Suprapubic skin (tissue), 4 donors: ENCODE measurements around the gene ZNF608. TPM values are rescaled to one million over a fixed set of nuclear protein-coding genes. Genes with fewer than 3 reads are reported as not detected.
A peak's percentile ranks its signal among the peaks of the same experiment; 100 is the strongest.

Source experiments
- DNase-seq, 2 donors: peaks; one replicate each; pipeline ENCODE4 v3.0.0-alpha.2; 2019; ENCODE audit warnings: low spot score in 2 of 2
- H3K27ac ChIP-seq: fragments of 200-600 bp; sonication (generic); one replicate; pipeline ENCODE4 v1.5.1; 2019
- H3K27me3 ChIP-seq: fragments of 200-600 bp; sonication (generic); one replicate; pipeline ENCODE4 v1.5.1; 2019
- H3K36me3 ChIP-seq: fragments of 200-600 bp; sonication (generic); one replicate; pipeline ENCODE4 v1.5.1; 2019
- H3K4me1 ChIP-seq: fragments of 200-600 bp; sonication (generic); one replicate; pipeline ENCODE4 v1.5.1; 2019
- H3K4me3 ChIP-seq: fragments of 200-600 bp; sonication (generic); one replicate; pipeline ENCODE4 v1.5.1; 2019; ENCODE audit warnings: mild to moderate bottlenecking
- H3K9me3 ChIP-seq: fragments of 200-600 bp; sonication (generic); one replicate; pipeline ENCODE4 v1.5.1; 2019
- EP300 ChIP-seq: sonication (generic); formaldehyde crosslinking; IDR thresholded peaks from one replicate; pipeline ENCODE4 v1.6.1; 2017; ENCODE audit warnings: antibody characterized with exemption
- POLR2A ChIP-seq, 2 donors: fragments of 450-650 bp; IDR thresholded peaks; one replicate each; pipeline ENCODE4 v1.6.1; 2017; ENCODE audit warnings: antibody characterized with exemption in 2 of 2, mild to moderate bottlenecking in 2 of 2, moderate library complexity in 2 of 2
- POLR2AphosphoS5 ChIP-seq, 3 donors: sonication (generic); formaldehyde crosslinking; IDR thresholded peaks; one replicate each; pipeline ENCODE4 v1.6.1; 2017; ENCODE audit warnings: antibody characterized with exemption in 3 of 3
- WGBS: methylation state at CpG from one replicate; pipeline ENCODE4 v1.1.5; 2018; 5-methylcytosine and 5-hydroxymethylcytosine counted together
- total RNA-seq, 4 donors: library from RNA; depleted of rRNA; stranded (reverse); fragments of >200 nt; gene quantifications; one replicate each; pipeline ENCODE4 v1.1.0, GENCODE V29; 2016
- TF ChIP-seq, protein P1 (sequence below), 2 donors: fragments of 200-600 bp in 1 of 2; fragments of 450-650 bp in 1 of 2; sonication (generic) in 1 of 2; IDR thresholded peaks; one replicate each; pipeline ENCODE4 v1.5.1; 2016 to 2019; ENCODE audit warnings: antibody characterized with exemption in 2 of 2, mild to moderate bottlenecking in 1 of 2, moderate library complexity in 1 of 2

ZNF608 gene
- total RNA-seq, 4 donors from 2014 or later, result 3.9 to 11.9 (median 9.1) TPM

DNA sequence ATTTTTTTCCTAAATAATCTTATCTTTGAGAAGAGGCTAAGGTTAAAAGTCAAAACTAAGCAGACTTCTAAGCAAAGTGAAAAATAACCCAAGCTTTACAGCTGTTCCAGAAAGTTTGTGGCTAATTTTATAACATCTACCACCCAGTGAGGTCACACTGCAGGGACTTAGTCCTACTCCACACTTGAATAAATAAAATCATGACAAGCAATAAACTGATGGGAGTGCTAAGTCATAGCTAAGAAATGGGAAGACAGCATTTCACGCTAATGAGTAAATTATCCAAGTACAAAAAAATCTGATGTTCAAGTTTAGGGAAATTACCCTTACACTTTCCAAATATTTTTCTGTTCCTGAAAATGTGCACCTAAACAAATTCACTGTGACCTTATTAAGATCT is 47.7 kb downstream of the ZNF608 start:
- no peak overlapping the region for H3K4me3 ChIP-seq
- TF ChIP-seq POLR2AphosphoS5 (IDR thresholded peaks at IDR 0.05), result no peak
- TF ChIP-seq, protein P1, sequence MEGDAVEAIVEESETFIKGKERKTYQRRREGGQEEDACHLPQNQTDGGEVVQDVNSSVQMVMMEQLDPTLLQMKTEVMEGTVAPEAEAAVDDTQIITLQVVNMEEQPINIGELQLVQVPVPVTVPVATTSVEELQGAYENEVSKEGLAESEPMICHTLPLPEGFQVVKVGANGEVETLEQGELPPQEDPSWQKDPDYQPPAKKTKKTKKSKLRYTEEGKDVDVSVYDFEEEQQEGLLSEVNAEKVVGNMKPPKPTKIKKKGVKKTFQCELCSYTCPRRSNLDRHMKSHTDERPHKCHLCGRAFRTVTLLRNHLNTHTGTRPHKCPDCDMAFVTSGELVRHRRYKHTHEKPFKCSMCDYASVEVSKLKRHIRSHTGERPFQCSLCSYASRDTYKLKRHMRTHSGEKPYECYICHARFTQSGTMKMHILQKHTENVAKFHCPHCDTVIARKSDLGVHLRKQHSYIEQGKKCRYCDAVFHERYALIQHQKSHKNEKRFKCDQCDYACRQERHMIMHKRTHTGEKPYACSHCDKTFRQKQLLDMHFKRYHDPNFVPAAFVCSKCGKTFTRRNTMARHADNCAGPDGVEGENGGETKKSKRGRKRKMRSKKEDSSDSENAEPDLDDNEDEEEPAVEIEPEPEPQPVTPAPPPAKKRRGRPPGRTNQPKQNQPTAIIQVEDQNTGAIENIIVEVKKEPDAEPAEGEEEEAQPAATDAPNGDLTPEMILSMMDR (IDR thresholded peaks at IDR 0.05), result no peak
- no peak for TF ChIP-seq EP300
- TF ChIP-seq POLR2A (IDR thresholded peaks at IDR 0.05), result no peak
- no peaks in the 10 kb centered on the region for H3K36me3 ChIP-seq
- H3K27ac ChIP-seq, result peak overlapping the region; percentile 70
- H3K27me3 ChIP-seq, result no peaks in the 10 kb centered on the region
- peaks cover 24% of the 10 kb centered on the region for H3K4me1 ChIP-seq
- H3K9me3 ChIP-seq, result no peaks in the 10 kb centered on the region
- WGBS, result 74% methylated on average over 1 of the region's 1 CpG
- no peak for DNase-seq

DNA sequence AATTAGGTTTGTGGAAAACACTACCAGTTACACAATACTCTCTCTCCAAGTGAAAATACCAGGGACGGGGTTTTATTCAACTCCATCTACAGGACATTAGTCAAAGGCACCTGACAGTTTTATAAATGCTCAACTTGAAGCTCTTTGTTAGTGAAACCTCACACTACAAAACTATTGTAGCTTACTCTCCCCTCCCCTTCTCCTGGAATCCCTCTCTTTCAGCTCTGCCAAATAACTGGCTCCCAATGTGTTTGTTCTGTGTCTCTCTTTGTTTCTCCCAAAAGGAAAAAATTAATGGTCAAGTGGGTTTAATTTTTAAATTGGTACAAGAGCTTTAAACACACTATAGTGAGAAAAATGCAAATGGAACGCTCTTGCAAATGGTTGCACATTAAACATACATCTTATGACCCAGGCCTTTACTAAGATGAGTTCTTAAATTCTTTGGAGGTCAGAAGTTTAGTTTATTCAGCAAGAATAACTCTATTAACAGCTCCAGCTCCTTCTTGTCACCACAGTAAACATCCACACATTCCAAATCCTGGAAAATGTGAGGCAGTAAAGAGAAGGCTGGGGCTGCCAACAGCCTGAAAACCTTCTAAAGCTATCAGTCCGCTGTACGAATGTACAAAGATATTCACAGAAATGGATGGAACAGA is 48.4 kb downstream of the ZNF608 start:
- TF ChIP-seq, protein P1 (IDR thresholded peaks at IDR 0.05), result no peak
- no peak for TF ChIP-seq POLR2A (IDR thresholded peaks at IDR 0.05)
- no peak for TF ChIP-seq POLR2AphosphoS5 (IDR thresholded peaks at IDR 0.05)
- no peak for TF ChIP-seq EP300
- peak overlapping the region; percentile 70 for H3K27ac ChIP-seq
- WGBS, result 62% methylated on average over 4 of the region's 4 CpGs
- no peak overlapping the region for H3K4me3 ChIP-seq
- H3K4me1 ChIP-seq, result peaks cover 24% of the 10 kb centered on the region
- no peaks in the 10 kb centered on the region for H3K27me3 ChIP-seq
- no peaks in the 10 kb centered on the region for H3K36me3 ChIP-seq
- DNase-seq, result no peak
- no peaks in the 10 kb centered on the region for H3K9me3 ChIP-seq

DNA sequence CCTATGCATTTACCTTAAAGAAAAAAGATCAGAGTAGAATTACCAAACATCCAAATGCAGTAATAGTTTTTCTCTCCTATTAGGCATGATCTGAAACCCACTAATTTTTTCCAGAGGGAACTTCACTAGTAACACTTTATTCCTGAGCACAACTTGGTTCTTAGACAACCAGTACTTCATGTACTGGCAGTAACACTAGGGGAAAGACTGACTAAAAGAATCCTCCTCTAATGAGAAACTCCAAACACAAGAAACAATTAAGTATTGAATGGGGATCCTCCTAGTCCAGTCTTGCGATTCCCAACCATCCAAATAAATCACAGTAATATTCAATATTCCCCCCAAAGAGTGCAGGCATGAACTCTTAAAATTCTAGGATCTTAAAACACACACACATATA is 48.9 kb downstream of the ZNF608 start:
- peaks cover 26% of the 10 kb centered on the region for H3K4me1 ChIP-seq
- no peak for DNase-seq
- TF ChIP-seq POLR2A (IDR thresholded peaks at IDR 0.05) (no peak), POLR2AphosphoS5 (IDR thresholded peaks at IDR 0.05) (no peak), EP300 (no peak)
- TF ChIP-seq, protein P1 (IDR thresholded peaks at IDR 0.05), result no peak
- H3K9me3 ChIP-seq, result no peaks in the 10 kb centered on the region
- H3K4me3 ChIP-seq, result no peak overlapping the region
- H3K36me3 ChIP-seq, result no peaks in the 10 kb centered on the region
- no peaks in the 10 kb centered on the region for H3K27me3 ChIP-seq
- peak overlapping the region; percentile 70 for H3K27ac ChIP-seq
- WGBS, result 57% methylated on average over 1 of the region's 1 CpG

DNA sequence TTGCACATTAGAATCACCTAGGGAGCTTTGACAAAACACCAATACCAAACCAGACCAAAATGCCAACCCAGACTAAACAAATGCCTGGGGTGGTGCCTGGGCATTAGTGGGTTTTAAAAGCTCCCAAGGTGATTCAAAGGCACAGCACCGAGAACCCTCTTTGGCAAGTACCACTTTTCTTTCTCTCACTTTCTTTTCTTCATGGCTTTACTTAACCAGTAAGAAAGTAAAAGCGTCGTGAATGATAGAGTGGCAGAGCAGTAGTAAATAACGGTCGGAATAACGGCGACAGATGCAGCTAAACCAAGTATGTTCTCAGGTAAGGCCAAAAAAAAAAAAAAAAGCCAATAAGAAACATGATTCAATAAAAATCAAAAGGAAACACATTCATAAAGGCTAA is 49.5 kb downstream of the ZNF608 start:
- Histone ChIP-seq H3K27me3 (no peaks in the 10 kb centered on the region), H3K4me1 (peaks cover 24% of the 10 kb centered on the region), H3K27ac (peak overlapping the region; percentile 70), H3K4me3 (no peak overlapping the region), H3K9me3 (no peaks in the 10 kb centered on the region), H3K36me3 (no peaks in the 10 kb centered on the region)
- DNase-seq, result no peak
- WGBS, result 74% methylated on average over 7 of the region's 7 CpGs
- TF ChIP-seq POLR2A (IDR thresholded peaks at IDR 0.05) (no peak), EP300 (no peak), POLR2AphosphoS5 (IDR thresholded peaks at IDR 0.05) (no peak)
- TF ChIP-seq, protein P1 (IDR thresholded peaks at IDR 0.05), result no peak
